DOHH2 (cell line): ENCODE data around the gene ARCN1.

Experiments used
- H3F3A ChIP-seq: fragments of 200-600 bp; sonication (generic), shearing (Covaris generic); 2 replicates; pipeline ENCODE4 v1.6.0; 2016; ENCODE audit warnings: antibody characterized with exemption, mild to moderate bottlenecking; ENCODE audit not compliant: control insufficient read depth, insufficient read depth
- H3K27ac ChIP-seq: fragments of 200-600 bp; sonication (generic); 2 replicates; pipeline ENCODE4 v1.5.1; 2014; ENCODE audit warnings: low read depth, mild to moderate bottlenecking, low read length, moderate library complexity
- H3K27me3 ChIP-seq: fragments of 200-600 bp; sonication (generic); 2 replicates; pipeline ENCODE4 v1.6.1; 2014; ENCODE audit warnings: mild to moderate bottlenecking, low read length, mixed read lengths; ENCODE audit not compliant: control insufficient read depth
- H3K36me3 ChIP-seq: fragments of 200-600 bp; sonication (generic); 2 replicates; pipeline ENCODE4 v1.6.1; 2014; ENCODE audit warnings: mild to moderate bottlenecking, low read length, moderate library complexity, mixed read lengths; ENCODE audit not compliant: control insufficient read depth
- H3K4me1 ChIP-seq: fragments of 200-600 bp; sonication (generic); 2 replicates; pipeline ENCODE4 v1.6.1; 2014; ENCODE audit warnings: mild to moderate bottlenecking, low read length, mixed read lengths; ENCODE audit not compliant: control insufficient read depth
- H3K4me2 ChIP-seq: fragments of 200-600 bp; sonication (generic); 2 replicates; pipeline ENCODE4 v1.6.0; 2014; ENCODE audit warnings: mild to moderate bottlenecking, low read length, moderate library complexity
- H3K4me3 ChIP-seq: fragments of 200-600 bp; sonication (generic); 2 replicates; pipeline ENCODE4 v1.5.1; 2014; ENCODE audit warnings: mild to moderate bottlenecking, low read length, mixed read lengths
- H3K79me2 ChIP-seq: fragments of 200-600 bp; sonication (generic); 2 replicates; pipeline ENCODE4 v1.6.1; 2014; ENCODE audit warnings: mild to moderate bottlenecking, low read length, mixed read lengths; ENCODE audit not compliant: control insufficient read depth
- H3K9me2 ChIP-seq: fragments of 200-600 bp; sonication (generic); replicated peaks from 2 replicates; pipeline ENCODE4 v1.6.1; 2014; ENCODE audit warnings: mild to moderate bottlenecking, low read length, mixed read lengths; ENCODE audit not compliant: control insufficient read depth
- H3K9me3 ChIP-seq: fragments of 200-600 bp; sonication (generic); 2 replicates; pipeline ENCODE4 v1.6.1; 2014; ENCODE audit warnings: antibody characterized with exemption, low read length, mixed read lengths; ENCODE audit not compliant: control insufficient read depth, insufficient read depth
- H4K20me1 ChIP-seq: fragments of 200-600 bp; sonication (generic); 2 replicates; pipeline ENCODE4 v1.6.0; 2014; ENCODE audit warnings: low read depth, mild to moderate bottlenecking, antibody characterized with exemption, low read length, moderate library complexity; ENCODE audit not compliant: control insufficient read depth, insufficient read depth
- EZH2phosphoT487 ChIP-seq: fragments of 200-600 bp; sonication (generic); IDR thresholded peaks from 2 replicates; pipeline ENCODE4 v1.6.1; 2017; ENCODE audit warnings: borderline replicate concordance, mild to moderate bottlenecking, antibody characterized with exemption, low read length, moderate library complexity, mixed read lengths
- TF ChIP-seq, protein P1 (sequence below): fragments of 200-600 bp; sonication (generic); IDR thresholded peaks from one replicate; pipeline ENCODE4 v1.5.1; 2014; ENCODE audit warnings: antibody characterized with exemption, mild to moderate bottlenecking, low read depth, low read length; ENCODE audit not compliant: poor library complexity, severe bottlenecking

ARCN1 gene

DNA sequence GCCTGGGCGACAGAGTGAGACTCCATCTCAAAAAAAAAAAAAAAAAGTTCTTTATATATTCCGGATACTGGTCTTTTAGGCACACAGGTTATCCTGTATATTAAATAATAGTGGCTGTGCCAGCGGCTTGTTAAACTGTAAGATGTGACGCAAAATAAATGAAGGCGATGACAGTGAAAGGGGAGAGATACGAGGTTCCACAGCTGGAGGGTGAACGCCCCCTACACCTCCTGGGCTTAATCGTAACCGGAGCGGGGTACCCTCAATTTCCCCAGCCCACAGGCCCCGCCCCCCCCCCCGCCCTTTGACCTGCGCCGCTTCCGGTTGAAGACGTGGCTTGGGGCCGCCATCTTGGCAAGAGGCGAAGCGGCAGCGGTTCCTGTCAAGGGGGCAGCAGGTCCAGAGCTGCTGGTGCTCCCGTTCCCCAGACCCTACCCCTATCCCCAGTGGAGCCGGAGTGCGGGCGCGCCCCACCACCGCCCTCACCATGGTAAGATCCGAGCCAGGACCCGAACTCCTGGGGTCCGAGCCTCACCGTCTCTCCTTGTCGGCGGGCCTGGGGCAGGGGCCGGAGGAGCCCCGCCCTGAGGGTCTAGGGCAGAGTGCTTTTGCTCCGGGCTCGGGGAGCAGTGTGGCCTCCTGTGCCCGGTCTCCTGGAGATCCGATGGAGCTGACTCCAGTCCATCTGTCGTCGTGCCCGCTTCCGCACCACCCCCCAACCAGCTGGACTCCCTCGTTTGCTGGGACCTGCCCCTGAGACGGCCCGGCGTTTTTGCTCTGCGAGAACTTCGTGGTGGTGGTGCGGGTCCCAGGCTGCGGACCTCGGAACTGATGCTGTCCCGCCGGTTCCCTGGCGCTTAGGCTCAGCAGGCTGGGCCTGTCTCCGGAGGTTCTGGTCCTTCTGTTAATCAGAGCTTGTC, at the start of gene ARCN1:
TSS of gene ARCN1 (plus strand) at position 349 of the 920 bp plus-strand sequence. CDS start at position 488, 139 bp downstream.
- H3K4me3 ChIP-seq, result peak within 1 kb of the TSS; percentile 99
- peak within 1 kb of the TSS; percentile 62 for H3K27ac ChIP-seq
- H3K36me3 ChIP-seq, result peaks cover 24% of the 10 kb centered on the region
- TF ChIP-seq, protein P1, sequence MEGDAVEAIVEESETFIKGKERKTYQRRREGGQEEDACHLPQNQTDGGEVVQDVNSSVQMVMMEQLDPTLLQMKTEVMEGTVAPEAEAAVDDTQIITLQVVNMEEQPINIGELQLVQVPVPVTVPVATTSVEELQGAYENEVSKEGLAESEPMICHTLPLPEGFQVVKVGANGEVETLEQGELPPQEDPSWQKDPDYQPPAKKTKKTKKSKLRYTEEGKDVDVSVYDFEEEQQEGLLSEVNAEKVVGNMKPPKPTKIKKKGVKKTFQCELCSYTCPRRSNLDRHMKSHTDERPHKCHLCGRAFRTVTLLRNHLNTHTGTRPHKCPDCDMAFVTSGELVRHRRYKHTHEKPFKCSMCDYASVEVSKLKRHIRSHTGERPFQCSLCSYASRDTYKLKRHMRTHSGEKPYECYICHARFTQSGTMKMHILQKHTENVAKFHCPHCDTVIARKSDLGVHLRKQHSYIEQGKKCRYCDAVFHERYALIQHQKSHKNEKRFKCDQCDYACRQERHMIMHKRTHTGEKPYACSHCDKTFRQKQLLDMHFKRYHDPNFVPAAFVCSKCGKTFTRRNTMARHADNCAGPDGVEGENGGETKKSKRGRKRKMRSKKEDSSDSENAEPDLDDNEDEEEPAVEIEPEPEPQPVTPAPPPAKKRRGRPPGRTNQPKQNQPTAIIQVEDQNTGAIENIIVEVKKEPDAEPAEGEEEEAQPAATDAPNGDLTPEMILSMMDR, result no peak
- no peak for TF ChIP-seq EZH2phosphoT487
- peaks cover 6% of the 10 kb centered on the region for H3F3A ChIP-seq
- H4K20me1 ChIP-seq, result peaks cover 17% of the 10 kb centered on the region
- no peaks in the 10 kb centered on the region for H3K9me3 ChIP-seq
- H3K27me3 ChIP-seq, result no peaks in the 10 kb centered on the region
- no peaks in the 10 kb centered on the region for H3K9me2 ChIP-seq
- peaks cover 58% of the 10 kb centered on the region for H3K79me2 ChIP-seq
- peak within 1 kb of the TSS; percentile 89 for H3K4me2 ChIP-seq
- H3K4me1 ChIP-seq, result peaks cover 30% of the 10 kb centered on the region

DNA sequence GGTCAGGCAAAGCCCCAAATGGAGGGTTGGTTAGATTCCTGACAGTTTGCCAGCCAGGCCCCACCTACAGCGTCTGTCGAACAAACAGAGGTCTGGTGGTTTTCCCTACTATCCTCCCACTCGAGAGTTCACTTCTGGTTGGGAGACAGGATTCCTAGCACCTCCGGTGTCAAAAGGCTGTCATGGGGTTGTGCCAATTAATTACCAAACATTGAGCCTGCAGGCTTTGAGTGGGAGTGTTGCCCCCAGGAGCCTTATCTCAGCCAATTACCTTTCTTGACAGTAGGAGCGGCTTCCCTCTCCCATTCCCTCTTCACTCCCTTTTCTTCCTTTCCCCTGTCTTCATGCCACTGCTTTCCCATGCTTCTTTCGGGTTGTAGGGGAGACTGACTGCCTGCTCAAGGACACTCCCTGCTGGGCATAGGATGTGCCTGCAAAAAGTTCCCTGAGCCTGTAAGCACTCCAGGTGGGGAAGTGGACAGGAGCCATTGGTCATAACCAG, 49.6 kb upstream of the ARCN1 start:
- Histone ChIP-seq H3K79me2 (no peaks in the 10 kb centered on the region), H3K9me2 (no peaks in the 10 kb centered on the region), H4K20me1 (no peaks in the 10 kb centered on the region), H3K4me2 (no peak overlapping the region), H3F3A (peaks cover 14% of the 10 kb centered on the region), H3K4me1 (no peaks in the 10 kb centered on the region), H3K27ac (no peak overlapping the region), H3K36me3 (peaks cover 63% of the 10 kb centered on the region), H3K27me3 (no peaks in the 10 kb centered on the region), H3K4me3 (no peak overlapping the region), H3K9me3 (no peaks in the 10 kb centered on the region)
- no peak for TF ChIP-seq EZH2phosphoT487
- TF ChIP-seq, protein P1, result peak; percentile 8

DNA sequence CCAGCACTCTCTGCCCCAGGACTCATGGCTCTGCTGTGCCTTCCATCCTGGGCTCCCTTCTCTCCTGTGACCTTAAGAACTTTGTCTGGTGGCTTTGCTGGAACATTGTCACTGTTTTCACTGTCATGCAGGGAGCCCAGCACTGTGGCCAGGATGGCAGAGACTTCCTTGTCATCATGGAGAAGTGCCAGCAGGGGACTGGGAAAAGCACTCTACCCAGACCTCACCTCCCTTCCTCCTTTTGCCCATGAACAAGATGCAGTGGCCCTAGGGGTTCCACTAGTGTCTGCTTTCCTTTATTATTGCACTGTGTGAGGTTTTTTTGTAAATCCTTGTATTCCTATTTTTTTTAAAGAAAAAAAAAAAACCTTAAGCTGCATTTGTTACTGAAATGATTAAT, 47.9 kb upstream of the ARCN1 start:
- no peaks in the 10 kb centered on the region for H3K27me3 ChIP-seq
- H3K27ac ChIP-seq, result no peak overlapping the region
- H3K9me3 ChIP-seq, result no peaks in the 10 kb centered on the region
- TF ChIP-seq, protein P1, result no peak
- TF ChIP-seq EZH2phosphoT487, result no peak
- H3K9me2 ChIP-seq, result no peaks in the 10 kb centered on the region
- H3F3A ChIP-seq, result peaks cover 20% of the 10 kb centered on the region
- H3K4me1 ChIP-seq, result no peaks in the 10 kb centered on the region
- no peaks in the 10 kb centered on the region for H3K79me2 ChIP-seq
- H3K36me3 ChIP-seq, result peaks cover 56% of the 10 kb centered on the region
- H3K4me3 ChIP-seq, result no peak overlapping the region
- no peak overlapping the region for H3K4me2 ChIP-seq
- no peaks in the 10 kb centered on the region for H4K20me1 ChIP-seq
